ENCODE measurements around the gene ZBTB20.
"Not testable (repeated sequence)": the region's sequence is repeated elsewhere in the genome, so short reads cannot be mapped to it uniquely, and the experiment has no call there.

Gene ZBTB20

GRCh38 chr3:115146418-115147328 is at the start of gene ZBTB20:
TSS of gene ZBTB20 (minus strand) at chr3:115147288.
- peak; percentile 62 for DNase-seq
- in situ Hi-C loops (cut with MboI; ENCODE audit: low pct_unique_long_range_greater_than_20kb, low sequenced_read_pairs), result no loop called here

DNA sequence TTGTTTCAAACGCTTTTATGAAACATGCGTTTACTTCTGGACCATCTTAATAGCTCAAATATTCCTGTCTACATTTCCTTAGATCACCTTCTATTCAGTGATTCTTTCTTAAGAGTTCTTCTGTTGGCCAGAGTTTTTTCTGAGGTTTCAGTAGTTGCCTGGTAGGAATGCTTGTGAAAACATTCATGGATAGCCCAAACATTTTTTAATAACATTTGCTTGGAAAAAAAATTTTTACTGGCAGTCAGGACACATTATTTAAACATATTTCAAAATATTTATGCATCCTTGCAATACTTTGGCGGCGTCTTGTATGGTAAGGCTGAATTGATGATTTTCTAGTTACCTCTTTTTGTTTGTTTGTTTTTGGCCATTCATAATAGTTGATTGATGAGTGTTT is 47.4 kb upstream of the ZBTB20 start:
- in situ Hi-C loops (cut with MboI; ENCODE audit: low pct_unique_long_range_greater_than_20kb, low sequenced_read_pairs), result no loop called here
- no peak for DNase-seq

DNA sequence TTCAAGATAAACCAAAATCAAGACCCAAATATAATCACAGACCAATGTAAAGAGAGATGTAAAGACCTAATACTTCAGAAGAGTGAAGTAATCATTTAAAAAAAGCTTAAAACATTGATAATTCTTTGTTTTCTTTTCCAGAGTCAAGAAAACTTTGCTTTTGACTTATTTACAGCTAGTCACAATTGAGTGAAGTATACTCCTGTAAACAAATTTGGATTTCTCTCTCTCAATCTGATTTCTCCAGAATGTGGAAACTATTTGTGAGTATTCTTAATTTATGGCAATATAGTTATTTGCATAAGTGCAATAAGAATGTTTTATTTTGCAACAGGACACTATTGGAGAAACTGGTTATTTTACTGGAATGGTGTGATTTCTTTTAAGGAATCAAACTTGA is 43.7 kb upstream of the ZBTB20 start:
- in situ Hi-C loops (cut with MboI; ENCODE audit: low pct_unique_long_range_greater_than_20kb, low sequenced_read_pairs), result no loop called here
- no peak for DNase-seq

DNA sequence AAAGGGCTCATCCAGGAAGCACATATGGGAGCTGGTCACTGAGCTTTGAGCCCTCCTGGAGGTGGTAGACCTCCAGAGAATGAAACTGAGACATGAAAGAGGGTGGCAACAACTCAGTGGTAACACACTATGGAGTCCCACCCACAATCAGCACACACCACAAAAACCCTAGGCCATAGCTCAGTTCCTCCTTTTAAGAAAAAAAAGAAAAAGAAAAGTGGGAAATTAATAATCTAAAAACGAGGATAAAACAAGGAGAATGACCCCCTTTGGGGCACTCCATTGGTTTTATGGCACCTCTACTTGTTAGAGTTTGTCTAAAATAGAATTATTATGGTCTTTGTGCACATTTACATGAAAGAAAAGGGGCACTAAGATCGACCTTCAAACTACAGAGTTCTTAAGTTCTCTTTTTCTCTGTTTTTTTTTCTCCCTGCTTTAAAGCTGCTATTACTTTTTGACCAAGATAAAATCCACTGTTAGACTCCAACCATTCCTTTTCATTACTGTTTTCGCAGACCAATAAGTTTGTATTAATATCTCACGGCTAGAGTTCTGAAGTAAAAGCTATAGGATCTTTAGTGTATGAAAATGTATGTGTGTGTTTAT is 40.2 kb upstream of the ZBTB20 start:
- in situ Hi-C loops (cut with MboI; ENCODE audit: low pct_unique_long_range_greater_than_20kb, low sequenced_read_pairs), result no loop called here
- DNase-seq, result peak; percentile 24

DNA sequence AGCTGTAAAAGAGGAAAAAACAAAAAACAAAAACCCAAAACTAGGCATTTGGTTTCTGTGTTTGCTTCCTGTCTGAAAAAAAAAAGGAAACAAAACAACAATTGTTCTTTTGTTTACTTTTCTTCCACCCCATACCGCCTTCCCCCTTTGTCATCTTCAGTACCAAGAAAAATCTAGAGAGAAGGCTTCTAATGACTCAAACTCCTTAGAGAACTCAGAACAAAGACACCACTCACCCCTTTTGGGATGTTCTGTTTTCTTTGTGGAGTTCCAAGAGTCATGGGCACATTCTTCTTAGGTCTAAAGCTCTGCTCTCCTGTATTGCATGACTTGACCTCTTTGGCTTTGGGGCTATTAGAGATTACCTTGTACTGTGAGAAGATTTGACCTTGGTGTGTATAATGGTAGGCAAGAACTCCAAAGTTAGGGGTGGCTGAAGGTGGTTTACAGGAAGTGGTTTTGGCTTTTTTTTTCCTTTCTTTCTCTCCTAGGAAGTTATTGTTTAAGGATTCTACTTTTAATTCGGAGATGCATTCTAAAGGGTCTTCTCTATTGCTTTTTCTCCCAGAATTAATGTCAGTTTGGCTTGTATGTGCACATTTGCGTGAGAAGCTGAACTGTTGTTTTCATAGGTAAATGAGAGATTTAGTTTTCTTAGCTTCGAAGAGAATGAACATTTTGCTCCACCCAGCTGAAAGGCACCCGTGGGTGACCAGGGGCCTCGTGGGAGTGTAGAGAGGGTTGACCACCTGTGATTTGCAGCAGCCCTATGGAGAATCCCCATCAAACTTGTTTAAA is 39.5 kb upstream of the ZBTB20 start:
- DNase-seq, result no peak
- in situ Hi-C loops (cut with MboI; ENCODE audit: low pct_unique_long_range_greater_than_20kb, low sequenced_read_pairs), result no loop called here

DNA sequence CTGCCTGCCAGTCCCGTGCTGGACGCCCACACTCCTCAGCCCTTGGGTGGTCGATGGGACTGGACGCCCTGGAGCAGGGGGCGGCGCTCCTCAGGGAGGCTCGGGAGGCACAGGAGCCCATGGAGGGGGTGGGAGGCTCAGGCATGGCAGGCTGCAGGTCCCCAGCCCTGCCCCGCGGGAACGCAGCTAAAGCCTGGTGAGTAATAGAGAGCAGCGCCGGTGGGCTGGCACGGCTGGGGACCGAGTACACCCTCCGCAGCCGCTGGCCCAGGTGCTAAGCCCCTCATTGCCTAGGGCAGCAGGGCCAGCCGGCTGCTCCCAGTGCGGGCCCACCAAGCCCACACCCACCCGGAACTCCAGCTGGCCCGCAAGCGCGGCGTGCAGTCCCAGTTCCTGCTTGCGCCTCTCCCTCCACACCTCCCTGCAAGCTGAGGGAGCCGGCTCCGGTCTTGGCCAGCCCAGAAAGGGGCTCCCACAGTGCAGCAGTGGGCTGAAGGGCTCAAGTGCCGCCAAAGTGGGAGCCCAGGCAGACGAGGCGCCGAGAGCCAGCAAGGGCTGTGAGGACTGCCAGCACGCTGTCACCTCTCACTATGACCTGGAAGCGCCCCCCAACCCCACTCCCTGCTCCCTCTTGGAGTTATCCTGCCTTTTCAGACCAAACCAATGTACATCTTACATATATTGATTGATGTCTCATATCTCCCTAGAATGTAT is 37.9 kb upstream of the ZBTB20 start:
- DNase-seq; in situ Hi-C loops (cut with MboI; ENCODE audit: low pct_unique_long_range_greater_than_20kb, low sequenced_read_pairs): not testable (repeated sequence)

DNA sequence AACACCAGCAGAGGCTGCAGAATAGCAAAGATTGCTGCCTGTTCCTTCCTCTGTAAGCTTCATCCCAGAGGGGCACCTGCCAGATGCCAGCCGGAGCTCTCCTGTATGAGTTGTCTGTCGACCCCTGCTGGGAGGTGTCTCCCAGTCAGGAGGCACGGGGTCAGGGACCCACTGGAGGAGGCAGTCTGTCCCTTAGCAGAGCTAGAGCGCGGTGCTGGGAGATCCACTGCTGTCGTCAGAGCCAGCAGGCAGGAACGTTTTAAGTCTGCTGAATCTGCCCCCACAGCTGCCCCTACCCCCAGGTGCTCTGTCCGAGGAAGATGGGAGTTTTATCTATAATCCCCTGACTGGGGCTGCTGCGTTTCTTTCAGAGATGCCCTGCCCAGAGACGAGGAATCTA is 31.8 kb upstream of the ZBTB20 start:
- in situ Hi-C loops (cut with MboI; ENCODE audit: low pct_unique_long_range_greater_than_20kb, low sequenced_read_pairs), result not testable (repeated sequence)

DNA sequence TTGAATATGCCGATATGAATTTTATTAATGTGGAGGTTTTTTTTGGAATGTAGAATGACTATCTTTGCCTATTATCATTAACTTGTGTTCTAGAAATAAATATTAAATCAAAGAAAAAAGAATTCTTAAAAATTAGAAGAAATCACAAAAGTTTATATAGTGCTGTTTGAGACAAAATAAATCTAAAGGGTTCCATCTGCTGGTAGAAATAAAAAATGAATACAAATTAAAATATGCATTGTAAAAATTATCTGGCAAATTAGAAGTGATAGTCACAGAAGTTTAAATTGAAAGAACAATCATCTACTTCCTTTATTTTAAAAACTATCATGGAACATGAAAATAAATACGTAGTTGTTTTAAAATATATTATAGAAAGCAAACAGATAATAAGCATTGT is 22.7 kb upstream of the ZBTB20 start:
- in situ Hi-C loops (cut with MboI; ENCODE audit: low pct_unique_long_range_greater_than_20kb, low sequenced_read_pairs), result no loop called here
- DNase-seq, result peak; percentile 8

More for the DNA sequence above, 31.8 kb upstream of the ZBTB20 start:
- not testable (repeated sequence) for DNase-seq

- DNase-seq, result no peak
- in situ Hi-C loops (cut with MboI; ENCODE audit: low pct_unique_long_range_greater_than_20kb, low sequenced_read_pairs), result no loop called here
Measured at GRCh38 chr3:115165701-115166100, 18.6 kb upstream of the ZBTB20 start.

DNA sequence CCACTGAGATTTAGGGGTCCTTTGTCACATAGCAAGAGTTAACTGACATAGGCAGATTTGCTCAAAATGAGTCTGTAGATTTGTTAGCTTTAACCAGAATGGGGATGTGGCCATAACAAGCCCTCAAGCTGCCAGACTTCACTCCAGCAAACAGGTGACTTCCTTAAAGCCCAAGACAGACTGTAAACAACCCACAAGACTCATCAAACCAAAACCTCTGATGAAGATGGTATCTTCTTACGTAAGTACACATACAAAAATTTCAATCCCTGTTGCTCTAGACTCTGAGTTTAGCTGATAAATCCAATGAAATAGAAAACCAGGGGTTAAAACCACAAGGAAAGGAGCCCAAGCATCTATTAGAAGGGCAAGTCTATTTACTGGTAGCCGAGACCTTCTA is 18.2 kb upstream of the ZBTB20 start:
- in situ Hi-C loops (cut with MboI; ENCODE audit: low pct_unique_long_range_greater_than_20kb, low sequenced_read_pairs), result no loop called here
- peak; percentile 4 for DNase-seq

DNA sequence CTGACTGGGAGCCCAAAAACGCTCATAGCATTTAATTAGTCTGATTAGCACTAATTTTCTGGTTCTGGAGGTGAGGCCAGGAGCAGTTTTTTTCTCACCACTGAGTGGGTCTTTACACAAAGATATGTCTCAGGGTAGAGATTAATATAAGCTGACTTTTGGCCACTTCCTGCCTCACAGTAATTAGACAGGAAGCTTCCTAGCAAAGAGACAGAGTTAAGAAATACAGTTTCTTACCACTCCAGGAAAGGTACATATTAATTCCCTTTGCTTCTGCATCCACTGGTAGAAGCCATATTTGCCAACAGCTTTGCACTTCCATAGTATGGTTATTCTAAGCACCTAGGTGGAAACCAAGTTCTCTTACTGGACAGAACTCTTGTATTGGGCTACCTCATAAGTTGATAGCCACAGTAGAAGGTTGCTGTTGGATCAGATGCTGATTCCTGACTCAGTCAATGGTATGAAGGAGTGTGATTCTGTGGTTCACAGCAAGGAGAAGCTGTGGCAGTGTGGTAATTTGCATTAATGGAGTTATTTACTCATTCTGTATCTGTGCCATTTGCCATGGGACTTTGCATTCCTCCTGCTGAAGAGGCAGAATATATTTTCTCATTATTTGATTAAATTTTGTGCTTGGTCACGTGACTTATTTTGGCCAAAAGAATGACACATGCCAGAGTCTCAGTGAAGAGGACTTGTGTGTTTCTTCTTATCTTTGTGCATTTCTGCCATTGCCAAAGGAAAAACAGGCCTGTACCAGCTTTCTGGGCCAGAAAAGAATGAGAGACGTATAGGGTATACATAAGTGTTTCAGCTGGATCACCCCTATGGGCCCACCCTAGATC is 17.5 kb upstream of the ZBTB20 start:
- no peak for DNase-seq
- in situ Hi-C loops (cut with MboI; ENCODE audit: low pct_unique_long_range_greater_than_20kb, low sequenced_read_pairs), result no loop called here

DNA sequence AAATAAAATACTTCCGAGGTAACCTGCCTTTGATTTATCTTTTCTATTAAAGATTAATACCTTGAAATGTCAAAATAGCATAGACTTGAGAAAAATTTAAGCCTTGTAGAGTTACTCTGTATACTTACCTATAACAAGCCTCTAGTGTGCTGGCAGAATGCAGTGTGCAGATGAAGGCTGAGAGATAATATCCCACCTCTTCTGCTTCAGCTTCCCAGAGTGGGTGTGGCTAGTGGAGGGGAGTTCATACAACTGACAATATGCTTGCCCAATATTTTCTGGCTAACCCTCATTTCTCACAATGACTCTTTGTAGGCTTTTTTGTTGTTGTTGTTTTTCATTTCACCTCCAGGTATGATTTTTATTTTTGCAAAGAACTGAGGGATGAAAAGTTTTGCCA is 15.7 kb upstream of the ZBTB20 start:
- in situ Hi-C loops (cut with MboI; ENCODE audit: low pct_unique_long_range_greater_than_20kb, low sequenced_read_pairs), result no loop called here
- DNase-seq, result no peak

DNA sequence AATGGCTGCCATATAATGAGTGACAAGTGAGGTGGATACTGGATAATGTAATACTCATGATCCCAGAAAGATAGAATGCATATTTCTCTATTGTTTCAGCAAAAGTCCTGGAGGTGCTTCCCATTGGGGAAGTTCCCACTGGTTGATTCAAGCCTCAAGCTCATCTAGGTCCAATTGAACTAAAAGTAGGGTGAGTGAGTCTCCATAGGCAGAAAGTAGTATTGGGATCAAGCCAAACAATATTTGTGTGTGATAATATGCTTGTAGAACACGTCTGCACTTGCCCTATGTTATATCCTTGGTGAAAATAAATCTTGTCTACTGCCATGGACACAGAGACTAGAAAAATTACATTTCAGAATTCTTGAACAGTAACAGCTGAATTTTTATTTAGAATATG is 14.8 kb upstream of the ZBTB20 start:
- no peak for DNase-seq
- in situ Hi-C loops (cut with MboI; ENCODE audit: low pct_unique_long_range_greater_than_20kb, low sequenced_read_pairs), result no loop called here

GRCh38 chr3:115161168-115161834 is 14.2 kb upstream of the ZBTB20 start:
- in situ Hi-C loops (cut with MboI; ENCODE audit: low pct_unique_long_range_greater_than_20kb, low sequenced_read_pairs), result no loop called here
- no peak for DNase-seq

DNA sequence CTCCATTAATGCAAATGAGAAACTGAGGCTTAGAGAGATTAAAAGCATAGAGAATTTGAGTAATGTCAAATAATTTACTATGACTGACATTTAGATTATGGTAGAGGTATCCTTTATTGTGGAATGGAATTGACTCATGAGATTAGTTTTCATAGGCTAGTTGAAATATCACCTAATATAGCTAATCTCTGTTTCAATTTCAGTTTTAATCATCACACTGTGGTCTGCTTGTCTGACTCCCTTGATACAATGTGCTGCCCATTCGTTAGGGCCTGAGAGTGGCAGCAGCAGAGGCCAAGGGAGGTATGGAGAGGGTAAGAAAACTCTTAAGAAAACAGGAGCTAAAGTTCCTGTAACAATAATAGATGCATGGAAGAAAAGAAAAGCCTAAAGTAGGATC is 13.2 kb upstream of the ZBTB20 start:
- in situ Hi-C loops (cut with MboI; ENCODE audit: low pct_unique_long_range_greater_than_20kb, low sequenced_read_pairs), result no loop called here
- DNase-seq, result no peak

DNA sequence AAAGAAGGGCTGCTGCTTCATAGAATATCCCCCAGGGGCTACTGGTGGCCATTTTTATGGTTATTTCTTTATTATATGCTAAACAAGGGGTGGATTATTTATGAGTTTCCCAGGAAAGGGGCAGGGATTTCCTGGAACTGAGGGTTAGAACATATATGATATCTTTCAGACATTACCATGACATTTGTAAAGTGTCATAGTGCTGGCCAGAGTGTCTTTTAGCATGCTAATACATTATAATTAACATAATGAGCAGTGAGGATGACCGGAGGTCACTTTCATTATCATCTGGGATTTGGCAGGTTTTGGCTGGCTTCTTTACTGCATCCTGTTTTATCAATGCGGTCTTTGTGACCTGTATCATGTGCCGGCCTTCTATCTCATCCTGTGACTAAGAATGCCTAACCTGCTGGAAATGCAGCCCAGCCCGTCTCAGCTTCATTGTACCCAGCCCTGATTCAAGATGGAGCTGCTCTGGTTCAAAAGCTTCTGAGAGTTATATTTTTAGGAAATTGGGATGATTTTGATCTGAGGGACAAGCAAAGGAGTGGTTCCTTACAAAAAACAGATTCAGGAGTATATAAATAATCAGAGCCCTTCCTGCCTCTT is 9.1 kb upstream of the ZBTB20 start:
- in situ Hi-C loops (cut with MboI; ENCODE audit: low pct_unique_long_range_greater_than_20kb, low sequenced_read_pairs), result no loop called here
- DNase-seq, result no peak

DNA sequence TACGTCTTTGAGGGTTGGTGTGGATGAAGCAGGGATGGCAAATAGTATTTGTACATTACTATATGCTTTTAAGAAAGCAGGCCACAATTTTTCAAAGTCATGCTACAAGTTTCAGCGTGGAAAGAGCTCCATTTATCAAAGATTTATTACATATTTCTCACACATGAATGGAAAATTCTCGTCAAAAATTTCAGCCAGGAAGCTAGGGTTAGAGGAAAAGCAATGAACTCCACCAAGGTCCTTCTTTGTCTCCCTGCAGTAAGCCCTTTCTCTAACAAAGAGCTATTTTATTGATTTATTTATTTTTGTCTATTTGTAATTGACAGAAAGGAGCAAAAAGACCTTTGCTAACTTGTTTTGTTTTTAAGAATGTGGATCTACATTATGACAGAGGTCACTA is 7.5 kb upstream of the ZBTB20 start:
- no peak for DNase-seq
- in situ Hi-C loops (cut with MboI; ENCODE audit: low pct_unique_long_range_greater_than_20kb, low sequenced_read_pairs), result no loop called here

DNA sequence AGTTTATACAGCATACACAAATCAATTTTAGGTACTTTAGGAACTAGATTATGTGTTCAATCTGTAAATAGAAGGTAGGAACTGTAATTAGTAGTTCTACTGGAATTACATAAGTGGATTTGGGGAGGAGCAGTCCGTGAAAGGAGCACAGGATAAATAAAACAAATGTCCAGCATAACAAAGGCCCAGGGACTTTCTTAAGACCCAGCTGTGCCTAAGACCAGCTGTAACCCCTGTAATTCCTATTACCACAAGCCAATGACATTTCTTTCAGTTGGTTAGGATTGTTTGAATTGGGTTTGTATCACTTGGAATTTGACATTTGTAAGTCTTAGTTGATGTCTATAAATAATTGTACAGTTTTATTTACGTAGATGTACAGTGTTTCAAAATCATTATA is 4.8 kb upstream of the ZBTB20 start:
- DNase-seq, result no peak
- in situ Hi-C loops (cut with MboI; ENCODE audit: low pct_unique_long_range_greater_than_20kb, low sequenced_read_pairs), result no loop called here
